ENCODE data around the gene NRXN2.

Gene NRXN2

GRCh38 chr11:64649291-64649697 lies 73.7 kb downstream of the NRXN2 start:
- peak; percentile 64 for DNase-seq (ENCODE audit: low spot score)

GRCh38 chr11:64648551-64648950 lies 74.4 kb downstream of the NRXN2 start:
- no peak for DNase-seq (ENCODE audit: low spot score)

- DNase-seq (ENCODE audit: low spot score) = no peak
Observed at GRCh38 chr11:64647019-64647779, 75.8 kb downstream of the NRXN2 start.

GRCh38 chr11:64644647-64645275 lies 78.2 kb downstream of the NRXN2 start:
- DNase-seq (ENCODE audit: low spot score) = peak; percentile 57

- no peak for DNase-seq (ENCODE audit: low spot score)
Observed at GRCh38 chr11:64643920-64644646, 78.9 kb downstream of the NRXN2 start.

GRCh38 chr11:64643256-64643881 lies 79.6 kb downstream of the NRXN2 start:
- DNase-seq (ENCODE audit: low spot score) = no peak

GRCh38 chr11:64642871-64643255 lies 80.1 kb downstream of the NRXN2 start:
- DNase-seq (ENCODE audit: low spot score) = no peak

- no peak for DNase-seq (ENCODE audit: low spot score)
Observed at GRCh38 chr11:64642418-64642735, 80.6 kb downstream of the NRXN2 start.

GRCh38 chr11:64641596-64642417 lies 81.2 kb downstream of the NRXN2 start:
- DNase-seq (ENCODE audit: low spot score) = no peak

GRCh38 chr11:64639885-64640284 lies 83.1 kb downstream of the NRXN2 start:
- no peak for DNase-seq (ENCODE audit: low spot score)

GRCh38 chr11:64638829-64639228 lies 84.2 kb downstream of the NRXN2 start:
- DNase-seq (ENCODE audit: low spot score) = peak; percentile 59

- DNase-seq (ENCODE audit: low spot score) = peak; percentile 81
Observed at GRCh38 chr11:64638018-64638665, 84.9 kb downstream of the NRXN2 start.

- DNase-seq (ENCODE audit: low spot score) = no peak
Observed at GRCh38 chr11:64637334-64638017, 85.5 kb downstream of the NRXN2 start.

- no peak for DNase-seq (ENCODE audit: low spot score)
Observed at GRCh38 chr11:64633555-64634159, 89.3 kb downstream of the NRXN2 start.

GRCh38 chr11:64632654-64633053 lies 90.3 kb downstream of the NRXN2 start:
- no peak for DNase-seq (ENCODE audit: low spot score)

- no peak for DNase-seq (ENCODE audit: low spot score)
Observed at GRCh38 chr11:64632237-64632636, 90.8 kb downstream of the NRXN2 start.

GRCh38 chr11:64631675-64632074 lies 91.3 kb downstream of the NRXN2 start:
- DNase-seq (ENCODE audit: low spot score) = no peak

- DNase-seq (ENCODE audit: low spot score) = no peak
Observed at GRCh38 chr11:64629796-64630562, 93.0 kb downstream of the NRXN2 start.

- no peak for DNase-seq (ENCODE audit: low spot score)
Observed at GRCh38 chr11:64629103-64629502, 93.9 kb downstream of the NRXN2 start.

- no peak for DNase-seq (ENCODE audit: low spot score)
Observed at GRCh38 chr11:64628596-64628995, 94.4 kb downstream of the NRXN2 start.
